DND-41 (cell line): ENCODE data around the gene FBXL22.
A peak's percentile ranks its signal among the peaks of the same experiment; 100 is the strongest.

Experiments
- ATAC-seq: fragments of 200-7000 bp; cut with Tn5 transposase; 3 replicates; pipeline ENCODE4 v1.9.1; 2021; ENCODE audit warnings: low read depth; ENCODE audit not compliant: insufficient read depth
- DNase-seq: peaks from one replicate; pipeline ENCODE4 v3.0.0-alpha.2; 2020
- H2AFZ ChIP-seq: 2 replicates; pipeline ENCODE4 v1.6.0; 2012; ENCODE audit warnings: low read depth, low read length
- H3K27ac ChIP-seq: 2 replicates; pipeline ENCODE4 v1.5.1; 2012; ENCODE audit warnings: low read length, inconsistent platforms
- H3K27me3 ChIP-seq: fragments of 200-600 bp; sonication (generic); 2 replicates; pipeline ENCODE4 v1.6.0; 2012; ENCODE audit warnings: low read length, mild to moderate bottlenecking, inconsistent platforms; ENCODE audit not compliant: insufficient read depth, poor library complexity
- H3K36me3 ChIP-seq: 2 replicates; pipeline ENCODE4 v1.5.1; 2012; ENCODE audit warnings: low read length, inconsistent platforms; ENCODE audit not compliant: insufficient read depth
- H3K4me1 ChIP-seq: 2 replicates; pipeline ENCODE4 v1.5.1; 2012; ENCODE audit warnings: mild to moderate bottlenecking, low read length; ENCODE audit not compliant: insufficient read depth
- H3K4me2 ChIP-seq: 2 replicates; pipeline ENCODE4 v1.6.0; 2012; ENCODE audit warnings: mild to moderate bottlenecking, moderate library complexity, low read length, inconsistent platforms; ENCODE audit not compliant: insufficient read depth
- H3K4me3 ChIP-seq, 2 experiments: fragments of 200-600 bp in 1 of 2; shearing (Covaris generic) in 1 of 2; 2 replicates each; pipeline ENCODE4 v1.5.1; 2012 to 2016; ENCODE audit warnings: inconsistent platforms in 2 of 2, low read length in 2 of 2, mild to moderate bottlenecking in 2 of 2, low read depth in 1 of 2, moderate library complexity in 1 of 2
- H3K79me2 ChIP-seq: 2 replicates; pipeline ENCODE4 v1.6.0; 2012; ENCODE audit warnings: low read length, inconsistent platforms; ENCODE audit not compliant: insufficient read depth
- H3K9ac ChIP-seq: 2 replicates; pipeline ENCODE4 v1.6.0; 2012; ENCODE audit warnings: low read depth, mild to moderate bottlenecking, inconsistent platforms, low read length, moderate library complexity
- H3K9me3 ChIP-seq: 2 replicates; pipeline ENCODE4 v1.5.1; 2012; ENCODE audit warnings: low read length, moderate library complexity, mild to moderate bottlenecking, inconsistent platforms; ENCODE audit not compliant: insufficient read depth, severe bottlenecking
- H4K20me1 ChIP-seq: 2 replicates; pipeline ENCODE4 v1.6.0; 2012; ENCODE audit warnings: low read length; ENCODE audit not compliant: insufficient read depth
- CTCF ChIP-seq: IDR thresholded peaks from 2 replicates; pipeline ENCODE4 v1.5.1; 2012; ENCODE audit warnings: borderline replicate concordance, low read length, moderate library complexity, mild to moderate bottlenecking; ENCODE audit not compliant: poor library complexity, severe bottlenecking; ENCODE audit errors: extremely low read depth
- EZH2 ChIP-seq: IDR thresholded peaks from 3 replicates; pipeline ENCODE4 v1.6.1; 2012; ENCODE audit warnings: borderline replicate concordance, low read depth, mild to moderate bottlenecking, moderate library complexity, low read length, inconsistent platforms; ENCODE audit not compliant: severe bottlenecking

FBXL22 gene

GRCh38 chr15:63599401-63600000, 2.3 kb downstream of the FBXL22 start:
- H3K79me2 ChIP-seq = no peaks in the 10 kb centered on the region
- H3K4me2 ChIP-seq = peak overlapping the region; percentile 99; the same call in 1 of the 2 replicates
- H3K27ac ChIP-seq = no peak overlapping the region
- no peak overlapping the region for H3K4me3 ChIP-seq
- H3K36me3 ChIP-seq = no peaks in the 10 kb centered on the region
- peaks cover 2% of the 10 kb centered on the region; the same call in 1 of the 2 replicates for H4K20me1 ChIP-seq
- TF ChIP-seq EZH2 (no peak), CTCF (peak; percentile 46)
- H3K4me1 ChIP-seq = peaks cover 20% of the 10 kb centered on the region
- H3K9ac ChIP-seq = no peak overlapping the region
- H2AFZ ChIP-seq = no peak overlapping the region
- no peaks in the 10 kb centered on the region for H3K9me3 ChIP-seq
- DNase-seq = no peak
- H3K27me3 ChIP-seq = no peaks in the 10 kb centered on the region
- no peak for ATAC-seq

- H3K36me3 ChIP-seq = no peaks in the 10 kb centered on the region
- H3K4me3 ChIP-seq = peak overlapping the region in 1 of 2 experiments; percentile 82; a peak in 3 of 4 replicates
These were observed 2.9 kb downstream of the FBXL22 start for GRCh38 chr15:63600001-63600615.

GRCh38 chr15:63600616-63601025, 3.4 kb downstream of the FBXL22 start:
- DNase-seq (peak; percentile 82), ATAC-seq (peak; percentile 79)
- H3K79me2 ChIP-seq = no peaks in the 10 kb centered on the region
- no peaks in the 10 kb centered on the region for H3K9me3 ChIP-seq
- no peak for TF ChIP-seq EZH2
- TF ChIP-seq CTCF = peak; percentile 5
- H3K27me3 ChIP-seq = no peaks in the 10 kb centered on the region
- H4K20me1 ChIP-seq = peaks cover 2% of the 10 kb centered on the region; the same call in 1 of the 2 replicates
- H3K27ac ChIP-seq = peak overlapping the region; percentile 52; the same call in 1 of the 2 replicates
- peak overlapping the region; percentile 74 for H3K9ac ChIP-seq
- peak overlapping the region; percentile 99 for H3K4me2 ChIP-seq
- peak overlapping the region; percentile 47 to 82; a peak in 3 of 4 replicates for H3K4me3 ChIP-seq
- no peaks in the 10 kb centered on the region for H3K36me3 ChIP-seq
- peak overlapping the region; percentile 97 for H2AFZ ChIP-seq
- peaks cover 20% of the 10 kb centered on the region for H3K4me1 ChIP-seq

More at GRCh38 chr15:63600001-63600615, 2.9 kb downstream of the FBXL22 start:
- ATAC-seq (peak; percentile 3; the same call in 1 of the 3 replicates), DNase-seq (no peak)
- Histone ChIP-seq H3K4me2 (peak overlapping the region; percentile 99), H3K79me2 (no peaks in the 10 kb centered on the region), H3K4me1 (peaks cover 20% of the 10 kb centered on the region), H4K20me1 (peaks cover 2% of the 10 kb centered on the region; the same call in 1 of the 2 replicates), H3K9ac (peak overlapping the region; percentile 74), H3K27me3 (no peaks in the 10 kb centered on the region), H2AFZ (peak overlapping the region; percentile 97), H3K27ac (peak overlapping the region; percentile 52; the same call in 1 of the 2 replicates), H3K9me3 (no peaks in the 10 kb centered on the region)
- TF ChIP-seq EZH2 (no peak), CTCF (no peak)
